GM12874 (cell line): ENCODE measurements around the gene ZSCAN10.

Source experiments
- CTCF ChIP-seq: IDR thresholded peaks from 2 replicates; pipeline ENCODE4 v1.5.1; 2011; ENCODE audit warnings: low read depth, mild to moderate bottlenecking, control low read depth, low read length, moderate library complexity; ENCODE audit not compliant: insufficient read depth

ZSCAN10 gene

GRCh38 chr16:3099395-3099731 lies 269 bp upstream of the ZSCAN10 start:
- TF ChIP-seq CTCF: no peak

- TF ChIP-seq CTCF: no peak
Observed at GRCh38 chr16:3097266-3097665, 1.8 kb downstream of the ZSCAN10 start.

GRCh38 chr16:3096362-3096761 lies 2.7 kb downstream of the ZSCAN10 start:
- TF ChIP-seq CTCF: no peak

GRCh38 chr16:3095869-3096268 lies 3.2 kb downstream of the ZSCAN10 start:
- TF ChIP-seq CTCF: peak; percentile 50

GRCh38 chr16:3094289-3095027 lies 4.6 kb downstream of the ZSCAN10 start:
- TF ChIP-seq CTCF: peak; percentile 76

- no peak for TF ChIP-seq CTCF
Observed at GRCh38 chr16:3092501-3092941, 6.6 kb downstream of the ZSCAN10 start.

- TF ChIP-seq CTCF: no peak
Observed at GRCh38 chr16:3091551-3091950, 7.5 kb downstream of the ZSCAN10 start.
